ENCODE measurements around the gene TMEM109.
A peak's percentile ranks its signal among the peaks of the same experiment; 100 is the strongest.

TMEM109 gene

DNA sequence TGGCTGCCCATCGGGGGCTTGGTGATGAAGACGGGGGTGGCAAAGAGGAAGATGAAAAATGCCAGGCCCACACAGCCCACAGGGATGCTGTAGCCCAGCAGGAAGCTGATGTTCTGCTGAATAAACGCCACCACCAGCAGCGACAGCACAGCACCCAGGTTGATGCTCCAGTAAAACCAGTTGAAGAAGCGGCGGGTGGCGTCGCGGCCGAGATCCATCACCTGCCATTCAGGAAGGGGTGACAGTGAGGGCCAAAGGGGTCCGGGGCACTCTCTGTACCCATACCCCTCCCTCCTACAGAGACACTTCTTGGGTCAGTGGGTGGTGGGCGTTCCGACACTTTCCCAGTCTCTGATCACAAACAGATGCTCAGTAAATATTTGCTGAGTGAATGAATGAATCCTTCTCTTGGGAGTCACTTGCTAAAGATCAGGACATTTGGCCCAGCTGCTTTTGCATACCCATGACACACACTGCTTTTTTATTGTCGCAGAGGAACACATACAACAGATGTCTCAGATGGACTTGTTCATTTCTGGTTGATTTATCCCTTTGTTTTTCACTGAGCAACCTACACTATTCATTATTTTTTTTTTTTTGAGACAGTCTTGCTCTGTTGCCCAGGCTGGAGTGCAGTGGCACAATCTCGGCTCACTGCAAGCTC, 32.8 kb downstream of the TMEM109 start:
- DNase-seq, result no peak

DNA sequence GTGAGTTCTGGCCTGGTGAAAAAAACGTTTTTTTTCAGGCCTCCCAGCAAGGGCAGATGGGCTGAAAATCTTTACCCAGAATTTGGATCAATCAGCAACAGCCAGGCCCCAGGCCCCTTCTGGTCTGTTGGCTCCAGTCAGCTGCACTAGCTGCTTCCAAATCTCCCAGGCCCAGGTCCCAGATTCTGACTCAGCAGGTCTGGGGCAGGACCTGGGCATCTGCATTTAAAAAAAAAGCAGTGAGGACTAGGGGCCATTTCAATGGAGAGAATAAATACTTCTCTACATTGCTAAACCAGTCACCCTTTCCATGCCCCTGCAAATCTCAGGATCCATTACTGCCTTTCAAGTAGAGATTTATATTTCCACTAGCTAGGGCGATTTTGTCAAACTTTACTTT, 33.7 kb downstream of the TMEM109 start:
- peak; percentile 57 for DNase-seq

DNA sequence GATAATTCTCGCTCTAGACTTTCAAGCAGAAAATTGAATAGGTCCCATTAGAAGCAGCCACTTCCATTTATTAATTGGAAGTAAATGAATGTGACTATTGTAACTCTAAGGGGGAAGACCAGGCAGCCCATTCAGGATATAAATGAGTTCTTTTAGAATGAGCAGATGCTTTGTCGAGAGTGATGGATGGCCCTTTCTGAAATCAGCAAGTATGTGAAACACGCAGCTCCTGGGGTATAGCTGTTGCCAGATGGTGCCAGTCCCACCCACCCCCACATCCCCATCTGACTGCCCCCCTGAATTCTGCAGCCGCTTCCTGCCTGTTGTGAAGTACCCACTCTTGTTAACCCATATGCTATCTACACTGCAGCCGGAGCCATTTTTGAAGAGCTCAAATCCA, 34.3 kb downstream of the TMEM109 start:
- DNase-seq, result no peak

DNA sequence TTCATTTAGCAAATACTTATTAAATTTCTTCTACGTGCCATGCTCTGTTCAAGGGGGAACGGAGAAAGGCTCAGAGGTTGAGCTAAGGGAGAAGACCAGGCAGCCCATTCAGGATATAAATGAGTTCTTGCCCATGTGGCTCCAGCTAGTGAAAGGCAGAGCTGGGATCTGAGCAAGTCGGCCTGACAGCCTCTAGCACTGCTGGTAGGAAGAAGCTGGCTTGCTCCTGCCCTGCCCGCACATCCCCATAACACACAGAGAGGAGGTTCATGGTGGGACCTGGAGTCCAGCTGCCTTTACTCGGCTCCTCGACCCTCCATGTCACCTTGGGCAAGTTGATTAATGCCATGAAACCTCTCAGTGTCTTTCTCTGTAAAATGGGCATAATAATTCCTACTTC, 36.1 kb downstream of the TMEM109 start:
- no peak for DNase-seq

DNA sequence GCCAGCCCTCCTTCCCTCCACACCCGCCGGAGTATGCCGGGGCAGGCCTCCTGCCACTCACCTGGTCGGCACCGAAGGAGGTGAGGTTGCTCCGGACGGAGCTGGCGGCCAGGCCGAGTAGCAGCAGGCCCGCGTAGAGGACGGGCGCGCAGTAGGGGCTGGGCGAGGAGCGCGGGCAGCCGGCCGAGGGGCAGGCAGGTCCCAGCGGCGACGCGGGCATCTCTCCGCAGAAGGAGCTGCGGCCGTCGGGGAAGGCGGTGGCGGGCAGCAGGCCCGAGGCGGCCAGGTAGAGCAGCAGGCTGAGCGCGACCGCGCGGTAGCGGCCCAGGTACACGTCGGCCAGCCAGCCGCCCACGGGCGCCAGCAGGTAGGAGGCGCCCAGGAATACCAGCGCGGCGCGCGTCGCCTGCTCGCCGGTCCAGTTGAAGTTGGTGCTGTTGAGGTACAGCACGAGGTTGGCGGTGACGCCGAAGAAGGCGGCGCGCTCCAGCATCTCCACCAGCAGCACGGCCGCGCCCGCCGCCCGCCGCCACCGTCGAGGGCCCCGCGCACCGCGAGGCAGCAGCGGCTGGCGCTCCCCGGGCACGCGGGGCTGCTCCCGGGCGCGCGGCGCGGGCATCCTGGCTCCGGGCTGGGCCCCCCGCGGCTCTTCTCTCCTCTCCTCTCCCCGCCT, 37.1 kb downstream of the TMEM109 start:
- DNase-seq, result peak; percentile 60

DNA sequence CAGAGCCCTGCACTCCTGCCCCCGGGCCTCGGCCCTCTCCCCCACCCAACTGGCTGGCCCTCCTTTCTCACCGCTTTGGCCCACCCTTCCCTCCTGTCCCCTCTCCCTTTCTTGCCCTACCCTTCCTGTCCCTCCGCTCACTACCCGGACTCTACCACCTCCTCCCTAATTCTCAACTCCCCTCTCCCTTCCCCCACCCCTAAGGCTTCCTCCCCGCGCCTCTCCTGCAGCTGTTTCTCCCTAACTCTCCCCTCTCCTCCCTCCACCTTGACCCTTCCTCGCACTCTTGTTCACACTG, 37.6 kb downstream of the TMEM109 start:
- DNase-seq, result no peak

DNA sequence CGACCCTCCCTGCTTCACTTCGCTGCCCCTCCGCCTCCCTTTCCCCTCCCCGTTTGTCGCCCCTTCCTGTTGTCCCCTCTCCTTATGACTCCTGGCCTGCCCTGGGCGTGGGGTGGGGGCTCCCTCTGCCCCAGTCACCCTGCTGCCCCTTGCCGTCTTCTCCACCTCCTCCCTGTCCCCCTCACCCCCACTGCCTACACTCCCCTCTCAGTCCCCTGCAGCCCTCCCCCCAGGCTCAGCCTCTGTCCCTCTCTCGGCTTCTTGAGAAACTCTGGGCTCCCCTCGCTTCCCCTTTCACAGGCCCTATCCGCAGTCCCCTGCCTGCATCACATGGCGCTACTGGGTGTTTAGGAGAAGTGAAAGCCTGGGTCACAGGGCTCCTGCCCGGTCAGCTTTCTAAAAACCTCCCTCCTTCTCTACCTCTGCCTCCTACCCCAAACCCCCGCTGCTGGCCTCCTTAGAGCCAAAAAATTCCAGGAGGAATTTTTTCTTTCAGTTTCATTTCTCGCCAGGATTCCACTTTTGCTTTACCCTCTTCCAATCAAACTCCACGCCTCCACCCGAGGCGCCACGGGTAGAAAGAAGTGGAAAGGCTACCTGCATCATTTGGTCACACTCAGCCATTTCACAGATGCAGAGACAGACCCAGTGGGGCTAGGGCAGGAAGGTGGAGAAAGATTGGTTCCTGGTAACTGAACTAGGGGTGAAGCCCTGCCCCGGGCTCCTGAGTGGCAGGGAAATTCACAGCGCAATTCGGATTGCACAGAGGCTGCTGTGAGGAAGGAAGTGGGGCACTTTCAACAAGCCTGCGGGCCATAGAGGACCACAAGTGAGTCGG, 38.2 kb downstream of the TMEM109 start, which contains the start of gene SLC15A3:
Gene SLC15A3, minus strand, starts transcription at position 273 of the 838 bp plus-strand sequence. CDS start 625 bp downstream, outside the sequence.
- DNase-seq, result peak; percentile 54

DNA sequence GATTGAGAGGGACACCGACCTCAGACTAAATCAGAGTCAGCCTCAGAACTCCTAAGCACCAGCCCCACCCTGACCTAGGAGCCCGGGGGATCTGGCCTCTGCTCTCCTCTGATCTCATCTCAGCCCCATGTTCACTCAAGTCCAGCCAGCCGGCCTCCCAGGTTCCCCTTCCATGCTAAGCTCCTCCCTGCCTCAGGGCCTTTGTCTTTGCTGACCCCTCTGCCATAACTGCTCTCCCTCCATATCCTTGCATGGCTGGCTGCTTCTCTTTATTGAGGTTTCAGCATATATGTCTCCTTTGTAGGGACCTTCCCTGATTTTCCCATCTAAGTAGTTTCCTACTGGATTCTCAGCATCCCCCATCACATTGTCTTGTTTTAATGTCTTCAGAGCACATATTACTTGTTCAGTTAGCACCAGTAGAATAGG, 38.8 kb downstream of the TMEM109 start:
- DNase-seq, result no peak

DNA sequence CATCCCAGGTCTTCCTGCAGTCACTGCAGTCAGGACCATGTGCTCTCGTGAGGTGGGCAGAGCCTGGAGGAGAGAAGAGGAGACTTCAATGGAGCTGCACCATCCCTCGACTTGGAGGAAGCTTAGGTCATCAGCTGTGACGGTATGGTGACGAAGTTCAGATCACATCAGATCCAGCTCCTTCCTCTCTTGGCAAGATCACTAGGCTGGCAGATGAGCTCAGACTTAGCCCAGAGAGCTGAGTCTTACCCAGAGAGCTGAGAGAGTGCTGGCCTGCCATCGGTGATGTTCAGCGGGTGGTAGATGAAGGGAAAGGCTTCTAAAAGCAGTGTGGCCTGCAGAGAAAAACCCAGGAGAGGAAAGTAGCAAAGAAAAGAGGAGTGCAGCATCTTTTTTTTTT, 39.8 kb downstream of the TMEM109 start:
- no peak for DNase-seq

DNA sequence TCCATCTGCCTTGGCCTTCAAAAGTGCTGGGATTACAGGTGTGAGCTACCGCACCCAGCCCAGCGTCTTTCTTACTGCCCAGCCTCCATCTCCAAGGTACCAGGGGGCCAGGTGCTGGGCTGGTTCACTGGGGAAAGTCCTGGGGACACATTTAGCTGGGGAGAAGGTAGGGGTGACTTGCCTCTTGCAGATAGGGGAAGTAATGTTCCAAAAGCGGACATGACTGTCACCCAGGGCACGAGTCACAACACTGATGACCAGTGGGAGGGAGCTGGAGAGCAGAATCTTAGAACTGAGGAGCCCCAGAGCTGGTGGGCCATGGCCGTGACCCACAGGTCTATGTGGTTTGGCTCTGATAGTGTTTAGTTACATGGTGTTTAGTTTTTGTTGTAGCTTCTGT, 40.5 kb downstream of the TMEM109 start:
- no peak for DNase-seq

DNA sequence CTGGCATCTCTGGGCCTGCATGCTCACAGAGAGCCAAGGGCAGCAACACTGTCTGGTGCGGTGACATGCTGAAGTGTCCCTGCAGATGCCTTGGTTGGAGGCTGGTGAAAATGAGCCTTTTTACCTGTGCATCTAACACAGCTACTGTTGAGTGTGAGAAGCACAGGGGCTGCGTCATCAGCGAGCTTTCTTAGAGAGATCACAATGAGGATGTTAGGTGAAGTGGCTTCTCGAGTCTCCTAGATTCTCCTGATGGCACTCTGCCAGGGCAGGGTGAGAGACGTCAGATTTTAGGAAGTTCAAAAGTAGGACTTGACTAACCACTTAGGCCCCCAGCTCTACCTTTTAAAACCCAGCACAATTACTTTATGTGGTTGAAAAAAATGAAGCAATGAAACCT, 41.6 kb downstream of the TMEM109 start:
- DNase-seq, result no peak

DNA sequence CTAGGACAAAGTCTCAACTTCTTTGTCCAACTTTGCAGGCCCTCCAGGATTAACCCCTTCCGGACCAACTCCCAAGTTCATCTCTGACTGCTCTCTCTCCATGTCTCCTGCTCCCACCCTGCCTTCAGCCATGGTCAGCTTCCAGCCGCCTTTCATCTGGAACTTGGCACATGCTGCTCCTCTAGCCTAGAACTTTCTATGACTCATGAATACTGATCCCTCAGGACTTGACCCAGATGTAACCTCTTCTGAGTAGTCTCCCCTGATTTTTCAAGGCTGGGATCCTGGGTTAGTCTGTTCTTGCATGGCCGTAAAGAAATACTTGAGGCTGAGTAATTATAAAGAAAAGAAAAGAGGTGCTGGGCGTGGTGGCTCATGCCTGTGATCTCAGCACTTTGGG, 43.2 kb downstream of the TMEM109 start:
- no peak for DNase-seq

DNA sequence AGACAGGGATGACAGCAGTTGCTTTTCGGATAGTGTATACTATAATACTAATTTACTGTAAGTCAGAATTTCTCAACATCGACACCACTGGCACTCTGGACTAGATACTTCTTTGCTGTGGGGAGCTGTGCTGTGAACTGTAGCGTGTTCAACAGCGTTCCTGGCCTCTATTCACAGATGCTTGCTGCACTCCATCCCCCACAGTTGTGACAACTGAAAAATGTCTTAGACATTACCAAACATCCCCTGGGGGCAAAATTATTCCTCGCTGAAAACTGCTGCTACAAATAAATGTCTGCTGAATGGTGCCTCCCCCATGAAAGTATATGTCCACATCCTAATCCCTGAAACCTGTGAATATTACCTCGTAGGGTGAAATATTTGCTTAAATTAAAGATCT, 45.5 kb downstream of the TMEM109 start:
- DNase-seq, result no peak

DNA sequence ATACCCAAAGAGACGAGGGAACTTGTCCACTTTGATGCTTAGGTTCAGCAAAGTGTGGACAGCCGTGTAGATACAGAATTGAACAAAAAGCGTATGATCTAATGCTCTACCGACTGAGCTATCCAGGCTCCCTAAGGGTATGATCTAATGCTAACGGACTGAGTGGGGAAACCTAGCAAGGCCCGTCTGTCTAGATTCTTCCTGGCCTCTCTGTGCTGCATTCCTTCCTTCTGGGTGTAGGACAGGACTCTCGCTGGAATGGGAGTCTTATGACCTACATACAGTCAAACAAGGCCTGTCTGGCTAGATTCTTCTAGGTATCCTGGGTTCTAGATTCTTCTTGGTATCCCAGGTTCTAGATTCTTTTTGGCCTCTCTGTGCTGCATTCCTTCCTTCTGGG, 46.4 kb downstream of the TMEM109 start:
- no peak for DNase-seq

DNA sequence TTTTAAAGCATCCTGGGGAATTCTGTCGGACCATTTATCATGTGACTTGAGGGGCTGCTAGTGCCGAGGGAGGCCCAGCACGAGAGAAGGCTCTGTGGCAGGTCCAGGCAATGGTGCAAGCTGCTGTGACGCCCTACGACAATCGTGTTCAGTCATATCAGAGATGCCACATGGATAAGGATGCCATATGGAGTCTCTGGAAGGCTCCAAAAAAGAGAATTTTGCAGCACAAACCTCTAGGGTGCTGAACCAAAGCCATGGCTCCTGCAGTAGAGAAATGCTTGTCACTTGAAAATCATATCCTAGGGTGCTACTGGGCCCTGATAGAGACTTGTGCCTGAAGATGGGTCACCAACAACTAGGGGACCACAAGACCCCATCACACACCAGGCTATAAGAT, 50.8 kb downstream of the TMEM109 start:
- DNase-seq, result no peak

DNA sequence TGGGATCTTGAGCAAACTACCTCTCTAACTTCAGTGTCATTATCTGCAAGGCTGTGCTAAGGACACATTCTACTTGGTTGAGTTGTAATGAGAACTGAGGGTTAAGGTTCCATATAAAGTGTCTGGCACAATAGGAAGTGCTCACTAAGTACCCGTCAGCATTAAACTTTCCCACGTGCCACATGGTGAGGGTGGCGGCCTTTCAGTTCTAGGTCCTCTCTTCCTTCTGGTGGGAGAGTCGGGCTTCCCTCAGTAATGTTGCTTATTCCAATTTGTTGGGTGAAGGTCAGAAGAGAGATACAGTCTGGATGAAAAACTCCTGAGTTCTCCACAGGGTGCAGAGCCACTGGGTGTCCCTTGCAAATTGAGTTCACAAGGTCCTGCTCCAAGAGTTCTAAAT, 52.9 kb downstream of the TMEM109 start:
- DNase-seq, result no peak

DNA sequence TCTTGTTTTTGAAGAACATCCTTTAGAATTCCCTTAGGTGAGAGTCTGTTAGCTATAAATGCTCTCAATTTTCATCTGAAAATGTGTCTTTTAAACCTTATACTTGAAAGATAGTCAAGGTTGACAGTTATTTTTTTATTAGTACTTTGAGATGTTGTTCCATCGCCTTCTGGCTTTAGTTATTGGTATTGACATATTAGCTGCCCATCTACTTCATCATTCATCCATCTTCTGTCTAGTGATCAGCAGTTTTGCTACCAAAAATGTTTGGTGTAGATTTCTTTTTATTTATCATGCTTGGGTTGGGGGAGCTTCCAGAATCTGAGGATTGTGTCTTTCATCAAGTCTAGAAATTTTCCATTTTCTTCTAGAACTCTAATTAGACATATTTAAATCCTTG, 54.3 kb downstream of the TMEM109 start:
- no peak for DNase-seq

DNA sequence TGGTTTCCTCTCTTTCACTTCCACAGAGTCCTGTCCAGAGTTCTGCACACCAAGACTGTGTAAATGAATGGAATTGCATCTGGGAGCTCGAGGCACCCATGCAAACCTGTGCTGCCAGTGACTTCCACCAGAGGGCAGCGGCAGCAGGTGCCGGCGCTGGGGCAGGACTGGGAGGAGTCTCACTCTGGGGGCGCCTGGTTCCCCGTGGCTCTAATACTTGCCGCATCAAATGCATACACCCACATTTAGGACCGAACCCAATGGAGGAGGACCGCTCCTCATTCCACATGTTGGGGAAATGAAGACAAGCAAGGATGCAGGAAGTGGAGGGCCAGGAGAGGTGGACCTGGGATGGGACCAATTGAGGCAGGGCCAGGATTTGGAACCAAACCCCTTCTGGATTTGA, 56.4 kb downstream of the TMEM109 start:
- DNase-seq, result peak; percentile 52

DNA sequence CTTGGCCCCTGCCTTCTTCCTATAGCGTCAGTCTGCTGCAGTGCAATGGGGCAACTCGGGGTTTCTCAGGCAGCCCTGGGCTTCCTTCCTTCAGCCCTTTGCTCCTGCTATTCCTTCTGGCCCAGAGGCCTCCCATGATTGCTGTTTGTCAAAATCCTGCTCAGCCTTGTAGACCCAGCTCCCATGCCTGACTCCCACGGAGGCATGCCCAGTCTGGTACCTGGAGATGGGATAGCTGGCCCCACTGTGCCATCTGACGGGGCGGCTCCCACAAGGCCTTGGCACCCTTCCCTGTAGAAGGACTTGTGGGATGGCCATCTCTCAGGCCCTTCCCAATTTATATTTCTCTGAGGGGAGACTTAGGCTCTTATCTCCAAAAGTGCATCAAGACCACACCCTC, 56.9 kb downstream of the TMEM109 start:
- DNase-seq, result no peak

DNA sequence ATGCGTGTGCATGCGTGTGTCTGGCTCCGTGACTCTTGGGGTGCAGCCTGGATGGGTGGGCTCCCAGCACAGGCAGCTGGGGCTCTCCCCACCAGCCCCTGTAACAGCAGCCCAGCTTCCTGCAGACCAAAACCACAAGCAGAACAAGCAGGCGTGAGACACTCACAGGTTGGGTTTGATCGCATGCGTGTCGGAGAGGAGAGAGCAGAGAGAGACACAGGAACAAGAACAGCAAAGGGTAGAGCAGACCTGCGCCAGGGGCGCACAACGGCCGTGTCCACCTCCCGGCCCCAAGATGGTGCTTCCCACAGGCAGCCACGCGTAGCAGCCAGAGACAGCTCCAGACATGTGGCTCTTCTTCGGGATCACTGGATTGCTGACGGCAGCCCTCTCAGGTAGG, 57.6 kb downstream of the TMEM109 start, which contains the start of gene CD6:
Gene CD6, plus strand, starts transcription at position 161 of the 400 bp plus-strand sequence. Its CDS starts 186 bp downstream, at position 347.
- no peak for DNase-seq

DNA sequence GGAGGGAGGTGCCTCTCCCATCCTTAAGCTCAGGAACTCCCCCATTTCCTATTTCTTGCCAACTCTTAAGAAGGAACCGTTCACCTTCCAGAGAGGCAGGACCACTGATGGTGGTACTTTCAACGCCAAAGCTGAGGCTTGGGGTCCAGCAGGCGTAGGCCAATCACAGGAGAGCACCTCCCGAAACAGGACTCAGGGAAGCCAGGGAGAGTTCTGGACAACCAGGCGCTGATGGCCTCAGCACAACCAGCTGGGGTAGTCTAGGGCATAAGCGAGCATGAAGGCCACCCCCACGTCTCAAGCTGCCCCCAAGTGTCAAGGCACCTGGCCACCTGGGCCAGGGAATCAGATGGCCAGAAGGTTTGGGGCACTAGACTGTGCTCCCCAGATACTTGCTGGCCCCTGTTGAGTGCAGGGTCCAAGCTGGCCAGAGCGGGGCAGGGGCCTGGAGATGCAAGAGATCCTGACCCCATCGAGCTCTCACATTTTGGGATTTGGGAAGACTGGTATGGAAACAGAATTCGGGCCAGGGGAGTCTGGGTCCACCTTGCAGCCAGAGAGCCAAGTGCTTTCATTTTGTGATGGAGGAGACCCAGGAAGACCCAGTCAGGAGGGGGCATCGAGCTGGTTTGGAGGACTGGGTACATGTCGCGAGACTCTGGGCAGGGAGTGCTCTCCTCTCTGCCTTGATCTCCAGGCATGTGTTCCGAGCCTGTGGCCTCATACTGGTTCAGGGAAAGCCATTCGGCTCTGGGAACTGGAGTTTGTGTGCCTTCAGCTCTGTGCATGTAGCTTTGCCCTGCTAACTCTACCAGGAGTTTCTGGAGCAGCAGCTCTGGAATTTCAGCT, 58.4 kb downstream of the TMEM109 start:
- no peak for DNase-seq
